Mucosa of descending colon (tissue), 3 donors: ENCODE results near the gene OR13J1. TPM values are rescaled to one million over a fixed set of nuclear protein-coding genes. Genes with fewer than 3 reads are reported as not detected.

Experiments
- ATAC-seq: fragments of 200-7000 bp; cut with Tn5 transposase; one replicate; pipeline ENCODE4 v1.9.1; 2020; ENCODE audit warnings: mild to moderate bottlenecking, moderate library complexity
- DNase-seq, 3 donors: peaks; one replicate each; pipeline ENCODE4 v3.0.0-alpha.2; 2020
- H3K36me3 ChIP-seq: fragments of 200-600 bp; one replicate; pipeline ENCODE4 v1.8.0; 2021; ENCODE audit warnings: low read depth, mild to moderate bottlenecking
- H3K4me1 ChIP-seq: fragments of 200-600 bp; one replicate; pipeline ENCODE4 v1.8.0; 2021; ENCODE audit warnings: low read depth, mild to moderate bottlenecking
- H3K4me3 ChIP-seq: fragments of 200-600 bp; one replicate; pipeline ENCODE4 v1.8.0; 2021; ENCODE audit warnings: mild to moderate bottlenecking
- H3K9me3 ChIP-seq: fragments of 200-600 bp; one replicate; pipeline ENCODE4 v1.8.0; 2021; ENCODE audit warnings: mild to moderate bottlenecking
- CTCF ChIP-seq: fragments of 200-600 bp; IDR thresholded peaks from one replicate; pipeline ENCODE4 v1.8.0; 2022; ENCODE audit warnings: antibody characterized with exemption, mild to moderate bottlenecking
- intact Hi-C, 2 donors: fragments of 100-400 bp; cut with DNase I in 1 of 2; cut with micrococcal nuclease in 1 of 2; formaldehyde crosslinking; loops; one replicate each; pipeline versions ENCODE4 v1.11.0 to v1.11.1; 2022; cut with DNase I, micrococcal nuclease
- long read RNA-seq, 2 donors: library from polyadenylated mRNA; unstranded; transcript quantifications; one replicate each; pipeline ENCODE4 v2.0.0, GENCODE V29; 2019 to 2021
- total RNA-seq, 3 donors: library from RNA; stranded (reverse); fragmentation: NEBNext Ultra II Directional in 2 of 3; extraction: Animal tissue kit (Norgen Biotek cat#: 25700) in 2 of 3; gene quantifications; one replicate each; pipeline versions ENCODE4 v1.2.1 to v1.2.4, GENCODE V29; 2021 to 2023
- donor health status: DM: no; HTN: no; CAD: no; lungs with moderate emphysema.
- donor health status: DM: no; HTN: no; CAD: no.
- donor health status: DM: no; HTN: yes; CAD: no.

Gene OR13J1
- not detected for total RNA-seq
- long read RNA-seq, donor 1: 0 reads
- long read RNA-seq, donor 2: 0 reads

DNA sequence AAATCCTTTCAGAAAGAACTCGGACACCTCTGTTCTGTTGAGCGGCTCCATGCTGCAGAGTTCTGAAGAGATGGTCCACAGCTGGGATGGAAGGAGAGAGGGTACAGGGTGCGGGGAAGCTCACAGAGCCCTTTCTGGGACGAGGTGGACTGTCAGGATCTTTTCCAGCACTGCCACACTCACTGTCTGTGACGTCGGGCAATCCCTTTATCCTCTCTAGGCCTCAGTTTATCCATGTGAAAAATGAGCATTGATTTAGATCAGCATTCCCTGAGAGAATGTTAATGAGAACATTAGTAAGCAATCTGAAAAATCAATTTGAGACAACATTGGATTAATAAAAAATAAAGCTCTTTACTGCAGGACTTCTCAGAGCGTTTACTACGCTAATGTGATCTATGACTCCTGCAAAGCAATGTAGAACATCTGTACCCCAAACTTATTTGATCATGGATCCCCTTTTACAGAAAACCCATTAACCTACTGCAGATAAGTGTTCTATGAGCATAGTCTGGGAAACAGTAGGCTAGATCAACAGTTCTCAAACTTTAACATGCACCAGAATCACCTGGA is at the start of gene OR13J1:
Gene OR13J1, minus strand, starts transcription at position 51 of the 573 bp plus-strand sequence. Its CDS starts 0 bp downstream, at position 51.
- ATAC-seq: no peak
- H3K9me3 ChIP-seq: no peaks in the 10 kb centered on the region
- DNase-seq: no peak
- no peaks in the 10 kb centered on the region for H3K4me1 ChIP-seq
- no peaks in the 10 kb centered on the region for H3K36me3 ChIP-seq
- no peak for TF ChIP-seq CTCF
- no peak within 1 kb of the TSS for H3K4me3 ChIP-seq
- intact Hi-C loops: no loop called here

- peaks cover 38% of the 10 kb centered on the region for H3K4me1 ChIP-seq
- H3K9me3 ChIP-seq: no peaks in the 10 kb centered on the region
- no peak for TF ChIP-seq CTCF
- ATAC-seq (peak; percentile 3), DNase-seq (no peak)
- intact Hi-C loops: no loop called here
- no peaks in the 10 kb centered on the region for H3K36me3 ChIP-seq
- no peak overlapping the region for H3K4me3 ChIP-seq
Observed at GRCh38 chr9:35919212-35920008, 49.2 kb upstream of the OR13J1 start.

GRCh38 chr9:35918780-35919179 is 48.6 kb upstream of the OR13J1 start:
- Histone ChIP-seq H3K4me1 (peaks cover 38% of the 10 kb centered on the region), H3K36me3 (no peaks in the 10 kb centered on the region), H3K4me3 (no peak overlapping the region), H3K9me3 (no peaks in the 10 kb centered on the region)
- intact Hi-C loops: no loop called here
- TF ChIP-seq CTCF: no peak
- DNase-seq: no peak
- no peak for ATAC-seq

GRCh38 chr9:35917261-35917660 is 47.1 kb upstream of the OR13J1 start:
- no peaks in the 10 kb centered on the region for H3K9me3 ChIP-seq
- H3K4me1 ChIP-seq: peaks cover 29% of the 10 kb centered on the region
- no peak for TF ChIP-seq CTCF
- no peaks in the 10 kb centered on the region for H3K36me3 ChIP-seq
- no peak overlapping the region for H3K4me3 ChIP-seq
- DNase-seq: peak in 1 of 3 donors; percentile 51
- intact Hi-C loops: no loop called here
- ATAC-seq: no peak

DNA sequence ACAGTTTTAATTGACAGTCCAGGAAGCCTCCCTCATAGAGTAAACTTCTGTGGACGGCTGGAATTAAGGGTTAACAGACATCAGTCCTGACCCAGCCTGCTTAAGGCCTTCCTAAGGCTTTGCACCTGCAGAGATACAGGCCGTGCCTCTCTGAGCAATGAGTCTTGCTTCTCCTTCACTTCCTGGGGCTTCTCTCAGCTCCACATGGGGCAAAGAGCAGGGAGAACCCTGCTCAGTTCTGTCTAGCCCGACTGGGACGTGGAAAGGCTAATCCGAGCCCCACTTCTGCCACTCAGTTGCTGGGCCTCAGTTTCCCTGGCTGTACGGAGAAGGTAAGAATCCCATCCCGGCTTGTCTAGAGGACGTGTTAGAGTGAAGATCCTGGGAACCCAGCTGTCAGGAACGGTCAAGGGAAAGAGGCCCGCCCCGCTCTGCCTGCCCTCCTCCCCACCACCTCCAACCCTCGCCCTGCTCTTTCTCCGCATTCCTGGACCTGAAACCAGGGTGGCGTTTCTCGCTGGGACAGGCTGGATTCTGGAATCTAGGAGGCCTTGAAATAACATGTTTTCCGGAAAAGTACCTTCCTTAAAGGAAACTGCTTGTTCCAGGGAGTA is 45.6 kb upstream of the OR13J1 start:
- peaks cover 34% of the 10 kb centered on the region for H3K4me1 ChIP-seq
- ATAC-seq: peak; percentile 31
- DNase-seq: peak; percentile 62 to 70 (median 67)
- H3K4me3 ChIP-seq: no peak overlapping the region
- intact Hi-C loops: no loop called here
- H3K9me3 ChIP-seq: no peaks in the 10 kb centered on the region
- no peaks in the 10 kb centered on the region for H3K36me3 ChIP-seq
- no peak for TF ChIP-seq CTCF
